ENCODE measurements around the gene SGPP2. TPM values are rescaled to one million over a fixed set of nuclear protein-coding genes. Genes with fewer than 3 reads are reported as not detected.
"Not testable (repeated sequence)": the region's sequence is repeated elsewhere in the genome, so short reads cannot be mapped to it uniquely, and the experiment has no call there.

The SGPP2 gene
- polyA plus RNA-seq, 10 donors: 0.38 to 4.5 (median 1.3) TPM

GRCh38 chr2:222572751-222573174 lies 148.4 kb downstream of the SGPP2 start:
- DNase-seq: no peak

- no peak for DNase-seq
Measured at GRCh38 chr2:222575618-222576017, 151.3 kb downstream of the SGPP2 start.

GRCh38 chr2:222576171-222577081 lies 152.1 kb downstream of the SGPP2 start:
- DNase-seq: no peak

- no peak for DNase-seq
Measured at GRCh38 chr2:222577341-222577740, 153.0 kb downstream of the SGPP2 start.

GRCh38 chr2:222582928-222583327 lies 158.6 kb downstream of the SGPP2 start:
- DNase-seq: no peak

GRCh38 chr2:222584589-222584988 lies 160.2 kb downstream of the SGPP2 start:
- DNase-seq: not testable (repeated sequence)

- DNase-seq: no peak
Measured at GRCh38 chr2:222591661-222592060, 167.3 kb downstream of the SGPP2 start.

GRCh38 chr2:222592176-222592575 lies 167.8 kb downstream of the SGPP2 start:
- DNase-seq: no peak

- DNase-seq: no peak
Measured at GRCh38 chr2:222594679-222595078, 170.3 kb downstream of the SGPP2 start.

GRCh38 chr2:222595581-222595980 lies 171.2 kb downstream of the SGPP2 start:
- no peak for DNase-seq

- no peak for DNase-seq
Measured at GRCh38 chr2:222598611-222599010, 174.3 kb downstream of the SGPP2 start.

GRCh38 chr2:222603501-222603900 lies 179.2 kb downstream of the SGPP2 start:
- no peak for DNase-seq

GRCh38 chr2:222604749-222605515 lies 180.6 kb downstream of the SGPP2 start:
- DNase-seq: no peak

GRCh38 chr2:222606306-222606705 lies 182.0 kb downstream of the SGPP2 start:
- no peak for DNase-seq

- no peak for DNase-seq
Measured at GRCh38 chr2:222608081-222608480, 183.7 kb downstream of the SGPP2 start.

- no peak for DNase-seq
Measured at GRCh38 chr2:222609381-222609780, 185.0 kb downstream of the SGPP2 start.

Other genes starting within 250 kb of the SGPP2 start
- 1 to 10 TPM in 6 of 10 donors, under 1 TPM in 4; 0.20 to 3.9 (median 2.2) TPM for gene PAX3, start 125.5 kb upstream of the SGPP2 start, polyA plus RNA-seq (ENCODE audit: insufficient read length in 10 of 10)
- 10 to 100 TPM; 21.7 to 29.8 (median 26.2) TPM for gene FARSB, start 231.5 kb downstream of the SGPP2 start, polyA plus RNA-seq (ENCODE audit: insufficient read length in 10 of 10)
- not detected for gene MOGAT1, start 247.1 kb downstream of the SGPP2 start, polyA plus RNA-seq (ENCODE audit: insufficient read length in 10 of 10)